Upper lobe of right lung (tissue), 1 donor: ENCODE data around the gene REPS1. TPM values are rescaled to one million over a fixed set of nuclear protein-coding genes. Genes with fewer than 3 reads are reported as not detected.

Source experiments
- ATAC-seq: fragments of 200-7000 bp; cut with Tn5 transposase; one replicate; pipeline ENCODE4 v1.9.1; 2020; ENCODE audit warnings: mild to moderate bottlenecking, moderate library complexity
- DNase-seq: peaks from one replicate; pipeline ENCODE4 v3.0.0-alpha.2; 2020
- H3K27ac ChIP-seq: fragments of 200-600 bp; one replicate; pipeline ENCODE4 v1.8.0; 2022
- H3K27me3 ChIP-seq: fragments of 200-600 bp; one replicate; pipeline ENCODE4 v1.8.0; 2022; ENCODE audit warnings: mild to moderate bottlenecking
- H3K36me3 ChIP-seq: fragments of 200-600 bp; one replicate; pipeline ENCODE4 v1.8.0; 2022
- H3K4me1 ChIP-seq: fragments of 200-600 bp; one replicate; pipeline ENCODE4 v1.8.0; 2022
- H3K4me3 ChIP-seq: fragments of 200-600 bp; one replicate; pipeline ENCODE4 v1.8.0; 2022; ENCODE audit warnings: mild to moderate bottlenecking
- H3K9me3 ChIP-seq: fragments of 200-600 bp; one replicate; pipeline ENCODE4 v1.8.0; 2022
- intact Hi-C: fragments of 100-400 bp; cut with DNase I; formaldehyde crosslinking; loops from one replicate; pipeline ENCODE4 v1.11.0; 2022
- total RNA-seq: library from RNA; stranded (reverse); fragmentation: NEBNext Ultra II Directional; extraction: Animal tissue kit (Norgen Biotek cat#: 25700); gene quantifications from one replicate; pipeline ENCODE4 v1.2.1, GENCODE V29; 2021
- TF ChIP-seq, protein P1 (sequence below): fragments of 200-600 bp; IDR thresholded peaks from one replicate; pipeline ENCODE4 v1.8.0; 2022; ENCODE audit warnings: antibody characterized with exemption
- donor health status: DM: no; HTN: yes; CAD: no; lungs with severe emphysema.

The REPS1 gene
- total RNA-seq, 1 donor from 2014 or later = 35.4 TPM

DNA sequence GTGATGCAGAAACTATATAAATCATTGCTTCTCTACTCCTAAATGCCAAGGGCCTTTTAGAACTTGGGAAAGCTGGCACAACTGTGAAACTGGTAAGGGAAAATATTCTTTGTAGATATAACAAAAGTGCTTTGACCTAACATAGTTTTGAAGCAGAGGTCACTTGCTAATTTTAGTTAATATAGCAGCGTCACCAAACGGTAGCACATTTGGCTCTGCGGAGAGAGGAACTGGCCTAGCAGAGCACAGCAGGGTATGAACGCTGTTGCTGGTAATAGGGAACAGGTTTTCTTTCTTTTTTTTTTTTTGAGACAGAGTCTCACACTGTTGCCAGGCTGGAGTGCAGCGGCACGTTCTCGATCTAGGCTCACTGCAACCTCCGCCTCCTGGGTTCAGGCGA, 124.7 kb downstream of the REPS1 start:
- no peak overlapping the region for H3K4me3 ChIP-seq
- H3K36me3 ChIP-seq = no peaks in the 10 kb centered on the region
- H3K4me1 ChIP-seq = no peaks in the 10 kb centered on the region
- no peaks in the 10 kb centered on the region for H3K9me3 ChIP-seq
- intact Hi-C loops = no loop called here
- TF ChIP-seq, protein P1, sequence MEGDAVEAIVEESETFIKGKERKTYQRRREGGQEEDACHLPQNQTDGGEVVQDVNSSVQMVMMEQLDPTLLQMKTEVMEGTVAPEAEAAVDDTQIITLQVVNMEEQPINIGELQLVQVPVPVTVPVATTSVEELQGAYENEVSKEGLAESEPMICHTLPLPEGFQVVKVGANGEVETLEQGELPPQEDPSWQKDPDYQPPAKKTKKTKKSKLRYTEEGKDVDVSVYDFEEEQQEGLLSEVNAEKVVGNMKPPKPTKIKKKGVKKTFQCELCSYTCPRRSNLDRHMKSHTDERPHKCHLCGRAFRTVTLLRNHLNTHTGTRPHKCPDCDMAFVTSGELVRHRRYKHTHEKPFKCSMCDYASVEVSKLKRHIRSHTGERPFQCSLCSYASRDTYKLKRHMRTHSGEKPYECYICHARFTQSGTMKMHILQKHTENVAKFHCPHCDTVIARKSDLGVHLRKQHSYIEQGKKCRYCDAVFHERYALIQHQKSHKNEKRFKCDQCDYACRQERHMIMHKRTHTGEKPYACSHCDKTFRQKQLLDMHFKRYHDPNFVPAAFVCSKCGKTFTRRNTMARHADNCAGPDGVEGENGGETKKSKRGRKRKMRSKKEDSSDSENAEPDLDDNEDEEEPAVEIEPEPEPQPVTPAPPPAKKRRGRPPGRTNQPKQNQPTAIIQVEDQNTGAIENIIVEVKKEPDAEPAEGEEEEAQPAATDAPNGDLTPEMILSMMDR = no peak
- H3K27me3 ChIP-seq = no peaks in the 10 kb centered on the region
- DNase-seq (no peak), ATAC-seq (peak; percentile 89)
- no peak overlapping the region for H3K27ac ChIP-seq

DNA sequence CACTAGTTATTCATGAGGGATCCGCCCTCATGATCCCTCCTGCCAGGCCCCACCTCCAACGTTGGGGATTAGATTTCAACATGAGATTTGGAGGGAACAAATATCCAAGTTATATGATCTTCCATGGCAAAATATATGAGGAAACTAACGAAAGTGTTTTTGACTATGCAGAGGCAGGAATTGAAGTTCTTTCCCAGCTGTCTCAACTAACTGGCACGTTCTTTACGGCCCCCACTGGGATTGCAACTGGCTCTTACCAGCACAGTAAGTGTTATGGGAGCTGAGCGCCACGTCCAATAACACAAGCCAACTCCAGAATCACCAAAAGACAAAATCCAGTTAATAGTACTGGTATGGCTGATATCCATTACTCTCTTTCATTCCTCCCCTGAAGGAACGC, 125.6 kb downstream of the REPS1 start:
- intact Hi-C loops = no loop called here
- H3K27ac ChIP-seq = no peak overlapping the region
- no peaks in the 10 kb centered on the region for H3K4me1 ChIP-seq
- H3K4me3 ChIP-seq = no peak overlapping the region
- no peaks in the 10 kb centered on the region for H3K36me3 ChIP-seq
- TF ChIP-seq, protein P1 = no peak
- DNase-seq (no peak), ATAC-seq (no peak)
- H3K9me3 ChIP-seq = no peaks in the 10 kb centered on the region
- no peaks in the 10 kb centered on the region for H3K27me3 ChIP-seq

DNA sequence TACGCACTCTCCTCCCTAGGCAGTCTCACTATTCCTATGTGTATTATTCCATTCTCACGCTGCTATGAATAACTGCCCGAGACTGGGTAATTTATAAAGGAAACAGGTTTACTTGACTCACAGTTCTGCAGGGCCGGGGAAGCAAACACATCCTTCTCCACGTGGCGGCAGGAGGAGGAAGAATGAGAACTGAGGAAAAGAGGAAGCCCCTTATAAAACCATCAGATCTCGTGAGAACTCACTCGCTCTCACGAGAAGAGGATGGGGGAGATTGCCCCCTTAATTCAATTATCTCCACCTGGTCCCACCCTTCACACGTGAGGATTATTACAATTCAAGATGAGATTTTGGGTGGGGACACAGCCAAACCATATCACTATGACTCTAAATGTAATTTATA, 130.3 kb downstream of the REPS1 start:
- intact Hi-C loops = no loop called here
- ATAC-seq (no peak), DNase-seq (no peak)
- no peaks in the 10 kb centered on the region for H3K9me3 ChIP-seq
- H3K27me3 ChIP-seq = no peaks in the 10 kb centered on the region
- H3K4me3 ChIP-seq = no peak overlapping the region
- no peak overlapping the region for H3K27ac ChIP-seq
- no peaks in the 10 kb centered on the region for H3K4me1 ChIP-seq
- TF ChIP-seq, protein P1 = no peak
- H3K36me3 ChIP-seq = no peaks in the 10 kb centered on the region

- no peaks in the 10 kb centered on the region for H3K36me3 ChIP-seq
- no peak for DNase-seq
Measured at GRCh38 chr6:138856654-138857053, 131.4 kb downstream of the REPS1 start.

More at GRCh38 chr6:138856654-138857053, 131.4 kb downstream of the REPS1 start:
- ATAC-seq = no peak
- intact Hi-C loops = no loop called here
- no peaks in the 10 kb centered on the region for H3K4me1 ChIP-seq
- no peaks in the 10 kb centered on the region for H3K27me3 ChIP-seq
- TF ChIP-seq, protein P1 = no peak
- no peak overlapping the region for H3K27ac ChIP-seq
- no peaks in the 10 kb centered on the region for H3K9me3 ChIP-seq
- no peak overlapping the region for H3K4me3 ChIP-seq

Other genes starting within 250 kb of the REPS1 start
- 19.3 TPM for gene CCDC28A, start 214.5 kb downstream of the REPS1 start, total RNA-seq
- not detected for gene ECT2L, start 192.2 kb downstream of the REPS1 start, total RNA-seq
- 32.0 TPM for gene ABRACL, start 40.5 kb upstream of the REPS1 start, total RNA-seq
- gene HECA, start 146.8 kb upstream of the REPS1 start, total RNA-seq = 48.9 TPM